HG03439 (cell line): ENCODE measurements around the gene LPIN1.
"Not testable (repeated sequence)": the region's sequence is repeated elsewhere in the genome, so short reads cannot be mapped to it uniquely, and the experiment has no call there.

ENCODE experiments used
- ATAC-seq: cut with Tn5 transposase; IDR thresholded peaks from one replicate; pipeline ENCODE4 v1.9.1; 2021; ENCODE audit warnings: mild to moderate bottlenecking, moderate library complexity; ENCODE audit not compliant: unreplicated experiment

LPIN1 gene

GRCh38 chr2:11809586-11810236, 63.3 kb downstream of the LPIN1 start:
- no peak for ATAC-seq

- no peak for ATAC-seq
These were observed 64.0 kb downstream of the LPIN1 start for GRCh38 chr2:11810237-11810977.

- no peak for ATAC-seq
These were observed 64.7 kb downstream of the LPIN1 start for GRCh38 chr2:11811036-11811654.

DNA sequence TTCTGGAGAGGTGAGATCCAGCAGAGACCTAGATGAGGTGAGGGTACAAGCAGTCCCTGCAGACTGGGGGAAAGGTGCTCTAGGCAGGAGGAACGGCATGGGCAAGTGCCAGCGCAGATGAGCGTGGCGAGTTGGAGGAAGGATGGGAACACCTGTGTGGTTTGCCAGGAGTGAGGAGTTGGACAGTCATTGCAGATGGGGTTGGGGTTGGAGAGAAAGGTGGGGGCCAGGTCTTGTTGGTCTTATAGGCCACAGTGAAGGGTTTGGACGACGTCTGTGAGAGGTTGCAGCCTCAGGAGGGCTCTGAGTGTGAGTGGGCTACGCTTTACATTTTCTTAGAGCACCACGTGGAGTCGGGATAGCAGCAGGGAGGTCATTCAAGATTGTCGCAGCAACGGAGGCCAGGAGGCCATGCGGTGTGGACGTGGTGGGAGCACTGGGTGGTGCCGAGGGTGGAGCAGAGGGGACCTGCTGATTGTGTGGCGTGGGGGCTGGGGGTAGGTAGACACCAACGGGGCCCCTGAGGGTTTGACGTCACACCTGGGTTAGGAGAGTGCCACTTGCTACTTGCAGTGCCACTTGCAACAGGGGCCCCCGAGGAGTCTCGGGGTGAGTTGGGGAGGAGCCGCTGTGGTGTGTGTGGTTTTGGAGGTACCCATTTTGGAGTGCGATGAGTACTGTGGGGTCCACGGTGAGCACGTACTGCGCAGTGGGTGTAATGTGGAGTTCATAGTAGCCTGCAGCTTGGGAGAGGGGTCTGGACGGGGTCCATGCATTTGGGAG, 66.2 kb downstream of the LPIN1 start:
- ATAC-seq = no peak

DNA sequence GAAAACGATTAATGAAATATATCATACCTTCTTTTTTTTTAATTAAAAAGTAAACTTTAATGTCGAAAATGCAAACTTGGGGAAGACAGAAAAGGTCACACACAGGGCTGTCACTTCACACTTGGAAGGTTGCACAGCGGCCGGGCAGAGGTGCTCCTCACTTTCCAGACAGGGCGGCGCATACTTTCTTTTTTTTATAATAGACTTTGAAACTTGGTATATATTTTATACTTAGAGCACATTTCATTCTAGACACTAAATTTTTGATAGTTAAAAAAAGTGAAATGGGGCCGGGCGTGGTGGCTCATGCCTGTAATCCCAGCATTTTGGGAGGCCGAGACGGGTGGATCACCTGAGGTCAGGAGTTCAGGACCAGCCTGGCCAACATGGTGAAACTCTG, 66.9 kb downstream of the LPIN1 start:
- not testable (repeated sequence) for ATAC-seq

GRCh38 chr2:11813951-11814350, 67.5 kb downstream of the LPIN1 start:
- ATAC-seq = no peak

GRCh38 chr2:11814979-11815510, 68.6 kb downstream of the LPIN1 start:
- no peak for ATAC-seq

- ATAC-seq = not testable (repeated sequence)
These were observed 70.5 kb downstream of the LPIN1 start for GRCh38 chr2:11816935-11817334.

DNA sequence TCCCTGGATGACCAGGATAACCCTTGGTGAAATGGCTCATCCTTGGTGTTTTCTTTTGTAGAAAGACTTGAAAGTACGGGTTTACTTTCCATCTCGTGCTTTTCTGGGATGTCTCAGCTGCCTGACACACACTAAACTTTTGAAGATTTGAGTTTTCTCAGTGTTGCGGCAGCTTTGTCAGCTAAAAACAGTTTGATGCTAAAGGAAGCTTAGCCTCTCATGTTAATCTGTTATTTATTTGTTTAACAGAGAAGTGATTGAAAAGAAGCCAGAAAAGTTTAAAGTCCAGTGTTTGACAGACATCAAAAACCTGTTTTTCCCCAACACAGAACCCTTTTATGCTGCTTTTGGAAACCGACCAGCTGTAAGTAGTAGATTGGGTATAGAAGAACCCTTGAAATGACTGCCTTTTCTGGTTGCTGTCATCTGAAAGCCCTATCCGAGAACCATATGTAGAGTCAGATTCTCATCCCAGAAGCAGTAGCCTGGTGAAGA, 72.8 kb downstream of the LPIN1 start:
- no peak for ATAC-seq

- no peak for ATAC-seq
These were observed 74.2 kb downstream of the LPIN1 start for GRCh38 chr2:11820650-11821049.

DNA sequence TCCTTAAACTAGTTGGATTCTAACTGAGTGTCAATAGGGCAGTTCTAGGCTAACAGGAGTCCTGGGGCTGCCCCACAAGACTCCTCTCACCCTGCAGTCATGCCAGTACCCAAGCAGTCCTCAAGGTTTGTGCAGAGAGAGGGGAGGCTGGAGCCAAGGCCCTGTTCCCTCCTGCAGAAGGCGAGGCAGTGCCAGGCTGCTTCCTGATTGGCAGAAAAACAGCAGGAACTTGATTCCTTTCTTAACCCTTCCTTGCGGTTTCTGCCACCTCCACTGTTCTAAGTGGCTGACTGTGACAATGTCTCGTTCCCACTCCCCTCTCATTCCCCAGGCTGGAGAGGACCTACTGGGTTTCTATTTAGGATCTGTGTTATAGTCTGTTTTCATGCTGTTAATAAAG, 75.3 kb downstream of the LPIN1 start:
- no peak for ATAC-seq

GRCh38 chr2:11822359-11822745, 75.9 kb downstream of the LPIN1 start:
- ATAC-seq = not testable (repeated sequence)

GRCh38 chr2:11822746-11823451, 76.5 kb downstream of the LPIN1 start:
- no peak for ATAC-seq

DNA sequence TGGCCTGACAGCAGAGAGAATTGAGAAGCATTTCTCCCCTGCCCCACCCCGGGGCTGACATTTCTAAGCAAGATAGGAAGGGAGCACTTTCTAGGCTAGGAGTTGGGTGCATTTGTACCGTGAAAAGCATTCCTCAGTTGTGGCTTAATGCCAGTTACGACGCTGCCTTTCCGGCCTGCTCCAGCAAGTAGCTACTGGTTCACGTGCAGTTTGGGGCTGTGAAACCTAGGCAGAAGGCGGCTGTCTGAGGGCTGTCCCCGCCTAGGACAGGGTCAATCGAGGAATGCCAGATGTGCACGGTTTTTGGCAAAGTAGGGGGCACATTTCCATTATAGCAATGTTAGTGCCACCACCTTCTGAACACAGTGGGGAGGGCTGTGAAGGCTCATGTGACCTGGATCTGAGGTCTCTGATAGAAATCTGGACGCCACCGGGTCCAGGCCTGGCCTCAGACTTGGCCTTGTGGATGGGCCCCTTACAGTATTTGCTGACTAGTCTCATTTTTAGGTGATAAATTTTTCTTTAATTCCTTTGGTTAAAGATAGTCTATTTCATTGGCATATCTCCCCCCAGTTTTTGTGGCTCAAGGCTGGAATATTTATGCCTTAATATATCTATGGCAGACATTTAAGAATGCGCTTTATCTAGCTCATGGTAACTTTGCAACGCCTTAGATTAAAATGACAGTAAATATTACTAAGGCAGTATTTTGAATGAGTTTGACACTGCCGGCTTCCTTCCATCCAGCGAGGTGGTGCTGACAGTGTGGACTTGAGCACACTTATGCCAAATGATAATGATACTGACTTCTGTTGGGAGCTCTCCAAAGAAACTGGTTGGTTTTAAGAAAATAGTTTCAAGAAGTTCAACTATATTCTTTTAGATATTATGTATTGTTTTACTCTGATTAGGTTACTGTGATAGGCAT, 78.7 kb downstream of the LPIN1 start:
- ATAC-seq = no peak

DNA sequence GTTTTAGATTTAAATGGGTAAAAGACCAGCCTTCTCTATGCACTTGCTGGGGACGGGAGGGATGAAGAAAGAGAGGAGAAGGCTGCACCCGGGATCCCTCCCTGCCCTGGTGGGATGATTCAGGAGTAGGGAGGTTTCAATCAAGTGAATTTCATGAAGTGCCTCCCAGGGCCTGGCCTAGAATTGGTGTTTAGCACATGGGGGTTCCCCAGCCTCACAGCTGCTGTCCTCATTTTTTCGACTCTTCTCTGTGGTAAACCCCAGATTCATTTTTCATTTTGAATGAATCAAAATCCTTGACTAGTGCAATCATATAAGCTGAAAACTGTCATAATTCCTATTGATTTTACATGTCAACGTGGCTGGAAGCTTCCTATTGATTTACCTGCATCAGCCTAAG, 81.1 kb downstream of the LPIN1 start:
- ATAC-seq = no peak

DNA sequence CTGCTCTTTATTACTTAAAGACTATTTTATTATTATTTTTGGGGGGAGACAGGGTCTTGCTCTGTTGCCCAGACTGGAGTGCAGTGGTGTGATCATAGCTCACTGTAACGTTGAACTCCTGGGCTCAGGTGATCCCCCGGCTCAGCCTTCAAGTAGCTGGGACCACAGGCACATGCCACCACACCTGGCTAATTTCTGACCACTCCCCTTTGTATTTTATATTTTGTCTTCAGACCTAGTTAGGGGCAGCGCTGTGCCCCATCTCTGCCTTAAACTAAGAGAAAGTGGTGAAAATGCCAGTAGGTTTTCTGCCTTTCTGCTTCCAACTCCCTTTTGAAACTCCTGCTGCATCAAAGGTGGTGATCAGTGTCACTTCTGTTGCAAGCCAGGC, 82.5 kb downstream of the LPIN1 start:
- peak; percentile 2 for ATAC-seq

- ATAC-seq = peak; percentile 31
These were observed 83.0 kb downstream of the LPIN1 start for GRCh38 chr2:11829324-11829946.

DNA sequence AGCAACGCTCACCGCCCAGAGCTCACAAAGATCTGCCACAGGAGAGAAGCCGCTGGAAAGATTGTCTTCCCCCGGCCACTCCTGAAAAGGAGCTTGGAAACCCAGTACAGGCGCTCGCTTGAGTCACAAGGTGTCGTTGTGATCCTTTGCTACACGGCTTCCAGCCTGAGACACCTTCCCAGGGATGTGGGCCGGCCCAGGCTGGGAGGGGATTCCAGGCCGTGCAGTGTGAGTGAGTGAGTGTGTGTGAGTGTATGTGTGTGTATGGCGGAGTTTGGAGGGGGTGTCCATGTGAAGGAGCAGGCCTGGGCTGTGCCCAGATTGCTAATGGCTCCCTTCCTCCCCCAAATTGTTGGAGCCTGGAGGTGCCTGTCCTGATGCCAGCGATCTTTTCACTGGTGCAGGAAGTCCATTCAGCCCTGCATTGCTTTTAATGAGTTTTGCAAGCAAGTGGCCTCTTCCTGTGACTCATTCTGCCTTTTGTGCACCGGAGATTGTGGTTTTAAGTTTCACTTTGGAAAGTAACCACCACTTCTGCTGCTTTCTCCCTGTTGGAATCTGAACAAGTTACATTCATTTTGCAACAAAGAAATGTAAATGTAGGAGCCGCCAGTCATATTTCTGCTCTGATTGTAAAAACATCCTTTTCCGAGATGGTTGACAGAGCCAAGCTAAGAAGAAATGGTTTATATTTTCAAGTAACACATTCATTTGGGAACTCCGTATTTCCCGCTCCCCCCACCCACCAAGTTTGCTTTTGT, 83.7 kb downstream of the LPIN1 start:
- ATAC-seq = peak; percentile 71
